K562 (cell line): ENCODE measurements around the gene CCDC60.

Source experiments
- EZH2 ChIP-seq: IDR thresholded peaks from 2 replicates; pipeline ENCODE4 v1.6.1; 2012; ENCODE audit warnings: low read depth, mild to moderate bottlenecking, inconsistent platforms, low read length, borderline replicate concordance
- GATA2 ChIP-seq: sonication (generic); formaldehyde crosslinking; IDR thresholded peaks from 2 replicates; pipeline ENCODE4 v1.4.0; 2020; ENCODE audit warnings: mild to moderate bottlenecking, missing genetic modification reagents
- HDAC1 ChIP-seq, 2 experiments: fragments of 450-650 bp; IDR thresholded peaks; 2 replicates each; pipeline ENCODE4 v1.6.1; 2016 to 2017; ENCODE audit warnings: inconsistent platforms in 1 of 2, mild to moderate bottlenecking in 1 of 2, moderate library complexity in 1 of 2
- MECOM ChIP-seq: fragments of 250-450 bp; sonication (Bioruptor Pico); IDR thresholded peaks from 2 replicates; pipeline ENCODE4 v1.8.0; 2022; ENCODE audit warnings: inconsistent platforms
- POLR2A ChIP-seq: fragments of 450-650 bp; conservative IDR thresholded peaks from 2 replicates; pipeline ENCODE4 v1.6.1; 2016
- SP1 ChIP-seq: sonication (generic); formaldehyde crosslinking; IDR thresholded peaks from 2 replicates; pipeline ENCODE4 v1.8.1; 2022; ENCODE audit warnings: mild to moderate bottlenecking, missing genetic modification reagents

GRCh38 chr12:119461636-119462214 is 127.2 kb downstream of the CCDC60 start:
- TF ChIP-seq GATA2 (CRISPR knock-in tag) (no peak), POLR2A (no peak), SP1 (CRISPR knock-in tag) (no peak), EZH2 (no peak), HDAC1 (IDR thresholded peaks at IDR 0.05) (no peak), MECOM (CRISPR knock-in tag) (no peak)
